ENCODE results near the gene ROBO3. TPM values are rescaled to one million over a fixed set of nuclear protein-coding genes. Genes with fewer than 3 reads are reported as not detected.

Gene ROBO3
- total RNA-seq, 1 experiment from 2014 or later: 6.2 TPM

GRCh38 chr11:124928942-124929665 lies 63.9 kb downstream of the ROBO3 start:
- CTCF ChIA-PET: no interaction called here
- no peak overlapping the region for H3K27ac Mint-ChIP-seq (ENCODE audit: unreplicated experiment)
- TF ChIP-seq CTCF (IDR thresholded peaks at IDR 0.05; ENCODE audit: insufficient read depth in 1 of 2, low read depth in 1 of 2, low read length in 1 of 2, severe bottlenecking in 1 of 2, unreplicated experiment in 1 of 2): no peak
- no peaks in the 10 kb centered on the region for H3K36me3 Mint-ChIP-seq (ENCODE audit: insufficient read depth, unreplicated experiment)
- H3K9me3 ChIP-seq: no peaks in the 10 kb centered on the region
- BruUV-seq (replicated peaks): no TSS peak
- no peaks in the 10 kb centered on the region for H3K27me3 ChIP-seq (replicated peaks; ENCODE audit: control insufficient read depth, insufficient read depth, low read length)
- intact Hi-C loops (cut with micrococcal nuclease; ENCODE audit: unreplicated experiment): no loop called here
- H3K27me3 Mint-ChIP-seq (ENCODE audit: insufficient read depth, unreplicated experiment): peaks cover 16% of the 10 kb centered on the region
- no peaks in the 10 kb centered on the region for H3K4me1 Mint-ChIP-seq (ENCODE audit: low read depth, unreplicated experiment)
- POLR2A ChIA-PET: no interaction called here
- no peaks in the 10 kb centered on the region for H3K9me3 Mint-ChIP-seq (ENCODE audit: unreplicated experiment)
- DNase-seq: no peak
- no peak overlapping the region for H3K4me3 ChIP-seq (ENCODE audit: low read depth, low read length)
- H3K4me1 ChIP-seq: peaks cover under 1% of the 10 kb centered on the region; the same call in 1 of the 2 replicates
- H3K36me3 ChIP-seq (ENCODE audit: control insufficient read depth, insufficient read depth, low read length): no peaks in the 10 kb centered on the region
- no peak overlapping the region for H3K4me3 Mint-ChIP-seq (ENCODE audit: unreplicated experiment)

- Histone ChIP-seq H3K27me3 (replicated peaks; ENCODE audit: control insufficient read depth, insufficient read depth, low read length) (no peaks in the 10 kb centered on the region), H3K9me3 (no peaks in the 10 kb centered on the region), H3K36me3 (ENCODE audit: control insufficient read depth, insufficient read depth, low read length) (no peaks in the 10 kb centered on the region), H3K4me1 (peaks cover 13% of the 10 kb centered on the region), H3K4me3 (ENCODE audit: low read depth, low read length) (no peak overlapping the region)
- Mint-ChIP-seq H3K27me3 (ENCODE audit: insufficient read depth, unreplicated experiment) (peaks cover 7% of the 10 kb centered on the region), H3K36me3 (ENCODE audit: insufficient read depth, unreplicated experiment) (no peaks in the 10 kb centered on the region), H3K27ac (ENCODE audit: unreplicated experiment) (no peak overlapping the region), H3K4me3 (ENCODE audit: unreplicated experiment) (no peak overlapping the region), H3K4me1 (ENCODE audit: low read depth, unreplicated experiment) (no peaks in the 10 kb centered on the region), H3K9me3 (ENCODE audit: unreplicated experiment) (no peaks in the 10 kb centered on the region)
- ChIA-PET POLR2A (no interaction called here), CTCF (no interaction called here)
- intact Hi-C loops (cut with micrococcal nuclease; ENCODE audit: unreplicated experiment): no loop called here
- no TSS peak for BruUV-seq (replicated peaks)
- no peak for TF ChIP-seq CTCF (IDR thresholded peaks at IDR 0.05; ENCODE audit: insufficient read depth in 1 of 2, low read depth in 1 of 2, low read length in 1 of 2, severe bottlenecking in 1 of 2, unreplicated experiment in 1 of 2)
- no peak for DNase-seq
Measured at GRCh38 chr11:124930799-124931198, 65.6 kb downstream of the ROBO3 start.

Other genes starting within 250 kb of the ROBO3 start
- gene TBRG1, start 242.6 kb upstream of the ROBO3 start, total RNA-seq (2022): 71.5 and 72.0 TPM in 2 replicates
- 33.7 and 34.1 TPM in 2 replicates for gene SIAE, start 191.7 kb upstream of the ROBO3 start, total RNA-seq (2022)
- 3.7 and 4.2 TPM in 2 replicates for gene SPA17, start 191.5 kb upstream of the ROBO3 start, total RNA-seq (2022)
- 5.7 and 7.8 TPM in 2 replicates for gene NRGN, start 125.5 kb upstream of the ROBO3 start, total RNA-seq (2022)
- gene VSIG2, start 113.2 kb upstream of the ROBO3 start, total RNA-seq (2022): 0.28 TPM in 1 of 2 replicates, not detected in the other
- gene ESAM, start 103.1 kb upstream of the ROBO3 start, total RNA-seq (2022): 5.3 and 6.1 TPM in 2 replicates
- 28.3 and 33.2 TPM in 2 replicates for gene MSANTD2, start 65.0 kb upstream of the ROBO3 start, total RNA-seq (2022)
- not detected in 2 replicates for gene ROBO4, start 32.4 kb downstream of the ROBO3 start, total RNA-seq (2022)
- not detected in 2 replicates for gene HEPN1, start 53.8 kb downstream of the ROBO3 start, total RNA-seq (2022)
- 0.11 TPM in 1 of 2 replicates, not detected in the other for gene HEPACAM, start 70.6 kb downstream of the ROBO3 start, total RNA-seq (2022)
- 4.0 TPM in 2 replicates for gene CCDC15, start 88.8 kb downstream of the ROBO3 start, total RNA-seq (2022)
- gene SLC37A2, start 197.9 kb downstream of the ROBO3 start, total RNA-seq (2022): 11.4 and 13.8 TPM in 2 replicates
- 15.5 and 20.3 TPM in 2 replicates for gene TMEM218, start 246.2 kb downstream of the ROBO3 start, total RNA-seq (2022)